DND-41 (cell line): Measurements from ENCODE around the gene GABRA5.

Experiments
- ATAC-seq: fragments of 200-7000 bp; cut with Tn5 transposase; 3 replicates; pipeline ENCODE4 v1.9.1; 2021; ENCODE audit warnings: low read depth; ENCODE audit not compliant: insufficient read depth
- DNase-seq: peaks from one replicate; pipeline ENCODE4 v3.0.0-alpha.2; 2020
- H2AFZ ChIP-seq: 2 replicates; pipeline ENCODE4 v1.6.0; 2012; ENCODE audit warnings: low read depth, low read length
- H3K27ac ChIP-seq: 2 replicates; pipeline ENCODE4 v1.5.1; 2012; ENCODE audit warnings: low read length, inconsistent platforms
- H3K27me3 ChIP-seq: fragments of 200-600 bp; sonication (generic); 2 replicates; pipeline ENCODE4 v1.6.0; 2012; ENCODE audit warnings: low read length, mild to moderate bottlenecking, inconsistent platforms; ENCODE audit not compliant: insufficient read depth, poor library complexity
- H3K36me3 ChIP-seq: 2 replicates; pipeline ENCODE4 v1.5.1; 2012; ENCODE audit warnings: low read length, inconsistent platforms; ENCODE audit not compliant: insufficient read depth
- H3K4me1 ChIP-seq: 2 replicates; pipeline ENCODE4 v1.5.1; 2012; ENCODE audit warnings: mild to moderate bottlenecking, low read length; ENCODE audit not compliant: insufficient read depth
- H3K4me2 ChIP-seq: 2 replicates; pipeline ENCODE4 v1.6.0; 2012; ENCODE audit warnings: mild to moderate bottlenecking, moderate library complexity, low read length, inconsistent platforms; ENCODE audit not compliant: insufficient read depth
- H3K4me3 ChIP-seq, 2 experiments: fragments of 200-600 bp in 1 of 2; shearing (Covaris generic) in 1 of 2; 2 replicates each; pipeline ENCODE4 v1.5.1; 2012 to 2016; ENCODE audit warnings: inconsistent platforms in 2 of 2, low read length in 2 of 2, mild to moderate bottlenecking in 2 of 2, low read depth in 1 of 2, moderate library complexity in 1 of 2
- H3K79me2 ChIP-seq: 2 replicates; pipeline ENCODE4 v1.6.0; 2012; ENCODE audit warnings: low read length, inconsistent platforms; ENCODE audit not compliant: insufficient read depth
- H3K9ac ChIP-seq: 2 replicates; pipeline ENCODE4 v1.6.0; 2012; ENCODE audit warnings: low read depth, mild to moderate bottlenecking, inconsistent platforms, low read length, moderate library complexity
- H3K9me3 ChIP-seq: 2 replicates; pipeline ENCODE4 v1.5.1; 2012; ENCODE audit warnings: low read length, moderate library complexity, mild to moderate bottlenecking, inconsistent platforms; ENCODE audit not compliant: insufficient read depth, severe bottlenecking
- H4K20me1 ChIP-seq: 2 replicates; pipeline ENCODE4 v1.6.0; 2012; ENCODE audit warnings: low read length; ENCODE audit not compliant: insufficient read depth
- EZH2 ChIP-seq: IDR thresholded peaks from 3 replicates; pipeline ENCODE4 v1.6.1; 2012; ENCODE audit warnings: borderline replicate concordance, low read depth, mild to moderate bottlenecking, moderate library complexity, low read length, inconsistent platforms; ENCODE audit not compliant: severe bottlenecking
- TF ChIP-seq, protein P1 (sequence below): IDR thresholded peaks from 2 replicates; pipeline ENCODE4 v1.5.1; 2012; ENCODE audit warnings: borderline replicate concordance, low read length, moderate library complexity, mild to moderate bottlenecking; ENCODE audit not compliant: poor library complexity, severe bottlenecking; ENCODE audit errors: extremely low read depth

The GABRA5 gene

DNA sequence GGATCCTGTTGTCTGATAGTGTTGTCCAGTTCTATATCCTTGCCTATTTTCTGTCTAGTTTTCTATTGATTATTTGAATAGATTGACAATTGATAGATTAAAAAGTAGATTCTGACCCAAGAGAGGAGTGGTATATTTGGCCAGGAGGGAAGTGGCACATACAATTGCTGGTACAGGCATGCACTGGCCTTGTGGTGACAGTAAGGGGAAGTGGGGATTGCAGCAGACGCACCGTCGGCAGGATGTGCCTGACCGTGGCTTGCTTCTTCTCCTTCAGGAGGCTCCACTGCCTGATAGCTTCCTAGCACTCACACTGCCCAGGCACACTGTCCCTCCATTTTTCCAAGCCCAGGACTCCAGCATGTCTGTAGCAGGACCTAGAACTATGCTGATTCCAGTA is 114.6 kb downstream of the GABRA5 start:
- H3K4me3 ChIP-seq, result no peak overlapping the region
- TF ChIP-seq EZH2, result no peak
- TF ChIP-seq, protein P1, sequence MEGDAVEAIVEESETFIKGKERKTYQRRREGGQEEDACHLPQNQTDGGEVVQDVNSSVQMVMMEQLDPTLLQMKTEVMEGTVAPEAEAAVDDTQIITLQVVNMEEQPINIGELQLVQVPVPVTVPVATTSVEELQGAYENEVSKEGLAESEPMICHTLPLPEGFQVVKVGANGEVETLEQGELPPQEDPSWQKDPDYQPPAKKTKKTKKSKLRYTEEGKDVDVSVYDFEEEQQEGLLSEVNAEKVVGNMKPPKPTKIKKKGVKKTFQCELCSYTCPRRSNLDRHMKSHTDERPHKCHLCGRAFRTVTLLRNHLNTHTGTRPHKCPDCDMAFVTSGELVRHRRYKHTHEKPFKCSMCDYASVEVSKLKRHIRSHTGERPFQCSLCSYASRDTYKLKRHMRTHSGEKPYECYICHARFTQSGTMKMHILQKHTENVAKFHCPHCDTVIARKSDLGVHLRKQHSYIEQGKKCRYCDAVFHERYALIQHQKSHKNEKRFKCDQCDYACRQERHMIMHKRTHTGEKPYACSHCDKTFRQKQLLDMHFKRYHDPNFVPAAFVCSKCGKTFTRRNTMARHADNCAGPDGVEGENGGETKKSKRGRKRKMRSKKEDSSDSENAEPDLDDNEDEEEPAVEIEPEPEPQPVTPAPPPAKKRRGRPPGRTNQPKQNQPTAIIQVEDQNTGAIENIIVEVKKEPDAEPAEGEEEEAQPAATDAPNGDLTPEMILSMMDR, result no peak
- H3K9me3 ChIP-seq, result no peaks in the 10 kb centered on the region
- H3K4me2 ChIP-seq, result no peak overlapping the region
- H3K27me3 ChIP-seq, result no peaks in the 10 kb centered on the region
- no peak for DNase-seq
- no peaks in the 10 kb centered on the region for H3K79me2 ChIP-seq
- H3K27ac ChIP-seq, result no peak overlapping the region
- no peak overlapping the region for H3K9ac ChIP-seq
- no peaks in the 10 kb centered on the region for H3K4me1 ChIP-seq
- no peaks in the 10 kb centered on the region for H4K20me1 ChIP-seq
- no peak for ATAC-seq
- H3K36me3 ChIP-seq, result no peaks in the 10 kb centered on the region
- no peak overlapping the region for H2AFZ ChIP-seq

DNA sequence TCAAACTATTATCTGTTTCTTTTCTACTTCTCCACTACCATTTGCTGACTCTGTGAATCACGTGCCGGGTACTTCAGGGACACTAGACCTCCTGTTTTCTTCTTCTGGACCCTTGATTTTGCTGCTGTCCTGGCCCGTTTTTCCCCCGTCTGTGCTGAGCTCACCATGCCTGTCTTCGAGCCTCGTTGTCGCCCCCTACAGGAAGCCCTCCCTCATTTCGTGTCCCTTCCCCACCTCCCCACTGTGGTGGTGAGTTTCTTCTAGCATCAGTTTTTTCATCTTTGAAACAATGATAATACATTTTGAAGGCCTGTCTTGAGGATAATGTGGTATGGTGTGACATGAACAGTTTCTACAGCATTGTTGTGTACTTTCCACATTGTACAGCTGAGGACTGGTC is 117.0 kb downstream of the GABRA5 start:
- no peak for ATAC-seq
- no peaks in the 10 kb centered on the region for H3K4me1 ChIP-seq
- H3K9ac ChIP-seq, result no peak overlapping the region
- no peaks in the 10 kb centered on the region for H3K79me2 ChIP-seq
- no peak for DNase-seq
- H2AFZ ChIP-seq, result no peak overlapping the region
- no peaks in the 10 kb centered on the region for H3K9me3 ChIP-seq
- H3K27me3 ChIP-seq, result no peaks in the 10 kb centered on the region
- H3K4me3 ChIP-seq, result no peak overlapping the region
- no peak overlapping the region for H3K27ac ChIP-seq
- H4K20me1 ChIP-seq, result no peaks in the 10 kb centered on the region
- H3K4me2 ChIP-seq, result no peak overlapping the region
- TF ChIP-seq, protein P1, result peak; percentile 28
- no peak for TF ChIP-seq EZH2
- H3K36me3 ChIP-seq, result no peaks in the 10 kb centered on the region

- Histone ChIP-seq H3K27me3 (no peaks in the 10 kb centered on the region), H3K4me3 (no peak overlapping the region), H3K4me1 (no peaks in the 10 kb centered on the region), H3K27ac (no peak overlapping the region), H4K20me1 (no peaks in the 10 kb centered on the region), H2AFZ (no peak overlapping the region), H3K36me3 (no peaks in the 10 kb centered on the region), H3K9me3 (no peaks in the 10 kb centered on the region), H3K9ac (no peak overlapping the region), H3K79me2 (no peaks in the 10 kb centered on the region), H3K4me2 (no peak overlapping the region)
- TF ChIP-seq EZH2, result no peak
- TF ChIP-seq, protein P1, result no peak
- DNase-seq (no peak), ATAC-seq (no peak)
Observed at GRCh38 chr15:26985050-26985449, 118.2 kb downstream of the GABRA5 start.

GRCh38 chr15:26996250-26996649 is 129.4 kb downstream of the GABRA5 start:
- H3K4me2 ChIP-seq, result no peak overlapping the region
- DNase-seq (no peak), ATAC-seq (no peak)
- H3K9me3 ChIP-seq, result no peaks in the 10 kb centered on the region
- H3K79me2 ChIP-seq, result no peaks in the 10 kb centered on the region
- no peak overlapping the region for H2AFZ ChIP-seq
- H3K36me3 ChIP-seq, result no peaks in the 10 kb centered on the region
- no peak overlapping the region for H3K4me3 ChIP-seq
- TF ChIP-seq, protein P1, result no peak
- TF ChIP-seq EZH2, result no peak
- H3K4me1 ChIP-seq, result no peaks in the 10 kb centered on the region
- H3K27me3 ChIP-seq, result no peaks in the 10 kb centered on the region
- no peak overlapping the region for H3K9ac ChIP-seq
- H4K20me1 ChIP-seq, result no peaks in the 10 kb centered on the region
- no peak overlapping the region for H3K27ac ChIP-seq
